CD1c-positive myeloid dendritic cell (primary cell): ENCODE results near the gene TEX54.

Source experiments
- DNase-seq: peaks from one replicate; pipeline ENCODE4 v3.0.0-alpha.2; 2016; ENCODE audit errors: extremely low spot score

TEX54 gene

GRCh38 chr11:62788991-62789390 is 43.6 kb downstream of the TEX54 start:
- DNase-seq, result no peak

GRCh38 chr11:62787005-62787759 is 45.5 kb downstream of the TEX54 start, which contains the start of gene TMEM179B:
Gene TMEM179B (plus strand): TSS chr11:62787402. CDS start chr11:62787432, 30 bp downstream.
- peak; percentile 100 for DNase-seq

DNA sequence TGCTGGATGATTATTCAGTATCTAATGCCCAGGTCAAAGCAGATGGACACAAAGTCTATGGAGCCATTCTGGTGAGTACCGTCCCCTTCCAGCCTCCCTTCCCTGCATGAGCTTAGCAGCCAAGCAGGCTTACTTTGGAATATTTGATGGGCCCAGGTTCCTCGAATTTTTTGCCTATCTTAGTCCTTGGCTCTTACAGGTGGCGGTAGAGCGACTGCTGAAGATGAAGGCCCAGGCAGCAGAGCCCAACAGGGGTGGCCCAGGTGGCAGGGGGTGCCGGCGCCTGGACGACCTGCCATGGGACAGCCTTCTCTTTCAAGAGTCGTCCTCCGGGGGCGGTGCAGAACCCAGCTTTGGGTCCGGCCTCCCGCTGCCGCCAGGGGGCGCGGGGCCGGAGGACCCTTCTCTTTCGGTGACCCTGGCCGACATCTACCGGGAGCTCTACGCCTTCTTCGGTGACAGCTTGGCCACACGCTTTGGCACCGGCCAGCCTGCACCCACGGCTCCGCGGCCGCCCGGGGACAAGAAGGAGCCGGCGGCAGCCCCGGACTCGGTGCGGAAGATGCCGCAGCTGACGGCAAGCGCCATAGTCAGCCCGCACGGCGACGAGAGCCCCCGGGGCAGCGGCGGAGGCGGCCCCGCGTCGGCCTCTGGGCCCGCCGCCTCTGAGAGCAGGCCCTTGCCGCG is 46.2 kb downstream of the TEX54 start:
- peak; percentile 93 for DNase-seq

DNA sequence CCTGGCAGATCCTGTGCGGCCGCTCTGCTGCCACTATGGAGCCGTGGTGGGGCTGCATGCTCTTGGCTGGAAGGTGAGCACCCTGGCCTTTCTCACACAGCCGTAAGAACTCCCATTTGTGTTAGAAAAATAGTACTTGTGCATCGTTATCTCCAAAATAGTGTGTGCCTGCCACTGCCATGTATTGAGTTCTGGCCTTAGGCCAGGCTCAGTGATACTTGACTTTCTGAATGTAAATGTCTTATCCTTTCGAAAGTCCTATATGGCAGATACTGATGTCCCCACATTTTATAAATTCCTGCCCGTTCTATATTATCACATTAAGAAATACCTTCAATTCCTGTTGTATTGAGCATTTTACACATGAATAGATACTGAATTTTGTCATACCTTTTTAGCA is 49.9 kb downstream of the TEX54 start:
- DNase-seq, result no peak
